IMR-90 (cell line): ENCODE data around the gene RIOK1. TPM values are rescaled to one million over a fixed set of nuclear protein-coding genes. Genes with fewer than 3 reads are reported as not detected.

ENCODE experiments used
- ATAC-seq: fragments of 200-7000 bp; cut with Tn5 transposase; 2 replicates; pipeline ENCODE4 v1.9.1; 2020; ENCODE audit warnings: low read depth, mild to moderate bottlenecking, moderate library complexity
- BruUV-seq: library from RNA; stranded (reverse); fragments of 400-500 nt; replicated peaks from 2 replicates; lab custom pipeline; 2021; lab: Mats Ljungman, UMichigan
- CTCF ChIA-PET: fragments of 300-600 bp; formaldehyde crosslinking; extraction: SDS; loops from one replicate; lab custom pipeline; 2021; ENCODE audit warnings: antibody characterized with exemption; lab: Yijun Ruan, JAX
- POLR2A ChIA-PET: fragments of 300-600 bp; sonication (Branson Sonifier 250); formaldehyde crosslinking; loops from one replicate; lab custom pipeline; 2022; ENCODE audit warnings: antibody characterized with exemption; ENCODE audit not compliant: unreplicated experiment; lab: Charles Lee
- DNase-seq: peaks from one replicate; pipeline ENCODE4 v3.0.0; 2013
- H2AFZ ChIP-seq: replicated peaks from 2 replicates; pipeline ENCODE3; 2013; ENCODE audit warnings: low read length, mild to moderate bottlenecking; ENCODE audit not compliant: poor library complexity
- H2AK5ac ChIP-seq: 2 replicates; pipeline ENCODE4 v1.6.1; 2013; ENCODE audit warnings: low read depth, low read length, inconsistent platforms
- H2AK9ac ChIP-seq: replicated peaks from 2 replicates; pipeline ENCODE3; 2013; ENCODE audit warnings: mild to moderate bottlenecking, low read depth, low read length, moderate library complexity; ENCODE audit not compliant: poor library complexity
- H2BK120ac ChIP-seq: 2 replicates; pipeline ENCODE4 v1.6.1; 2013; ENCODE audit warnings: low read depth, low read length, inconsistent platforms
- H2BK15ac ChIP-seq: 3 replicates; pipeline ENCODE4 v1.6.1; 2013; ENCODE audit warnings: low read depth, low read length, inconsistent platforms
- H2BK20ac ChIP-seq: 2 replicates; pipeline ENCODE4 v1.6.1; 2013; ENCODE audit warnings: low read depth, mild to moderate bottlenecking, inconsistent platforms, low read length, moderate library complexity
- H2BK5ac ChIP-seq: 2 replicates; pipeline ENCODE4 v1.6.1; 2013; ENCODE audit warnings: mild to moderate bottlenecking, low read depth, low read length, inconsistent platforms; ENCODE audit not compliant: poor library complexity, severe bottlenecking
- H3K14ac ChIP-seq: replicated peaks from 2 replicates; pipeline ENCODE4 v1.6.1; 2013; ENCODE audit warnings: low read depth, low read length, inconsistent platforms
- H3K18ac ChIP-seq: 2 replicates; pipeline ENCODE4 v1.6.1; 2013; ENCODE audit warnings: low read depth, low read length, control low read depth
- H3K23ac ChIP-seq: 2 replicates; pipeline ENCODE4 v1.6.1; 2013; ENCODE audit warnings: low read depth, low read length, inconsistent platforms
- H3K27ac ChIP-seq: 2 replicates; pipeline ENCODE4 v1.5.1; 2013; ENCODE audit warnings: mild to moderate bottlenecking, control low read depth, low read length; ENCODE audit not compliant: insufficient read depth
- H3K27me3 ChIP-seq: 2 replicates; pipeline ENCODE4 v1.6.1; 2013; ENCODE audit warnings: low read length; ENCODE audit not compliant: control insufficient read depth, insufficient read depth
- H3K36me3 ChIP-seq: 2 replicates; pipeline ENCODE4 v1.6.1; 2013; ENCODE audit warnings: low read length, mixed read lengths; ENCODE audit not compliant: control insufficient read depth, insufficient read depth
- H3K4ac ChIP-seq: 2 replicates; pipeline ENCODE4 v1.6.1; 2013; ENCODE audit warnings: low read depth, low read length, inconsistent platforms
- H3K4me1 ChIP-seq: 2 replicates; pipeline ENCODE4 v1.6.1; 2013; ENCODE audit warnings: low read length, mixed read lengths; ENCODE audit not compliant: control insufficient read depth, insufficient read depth
- H3K4me2 ChIP-seq: 2 replicates; pipeline ENCODE4 v1.6.1; 2013; ENCODE audit warnings: low read depth, mild to moderate bottlenecking, control low read depth, low read length, moderate library complexity
- H3K4me3 ChIP-seq: 2 replicates; pipeline ENCODE4 v1.5.1; 2013; ENCODE audit warnings: low read depth, mild to moderate bottlenecking, control low read depth, low read length, moderate library complexity; ENCODE audit not compliant: insufficient read depth
- H3K56ac ChIP-seq: 2 replicates; pipeline ENCODE4 v1.6.1; 2013; ENCODE audit warnings: low read length, inconsistent platforms; ENCODE audit not compliant: insufficient read depth; ENCODE audit errors: extremely low read depth
- H3K79me1 ChIP-seq, 2 experiments: 2 replicates each; pipeline ENCODE4 v1.6.1; 2013; ENCODE audit warnings: low read length in 2 of 2, inconsistent platforms in 1 of 2, low read depth in 1 of 2
- H3K9ac ChIP-seq: 2 replicates; pipeline ENCODE4 v1.6.1; 2013; ENCODE audit warnings: low read depth, low read length, control low read depth
- H3K9me1 ChIP-seq: 2 replicates; pipeline ENCODE4 v1.6.1; 2013; ENCODE audit warnings: low read length, inconsistent platforms; ENCODE audit not compliant: insufficient read depth
- H3K9me3 ChIP-seq: 2 replicates; pipeline ENCODE4 v1.6.1; 2013; ENCODE audit warnings: low read length; ENCODE audit not compliant: control insufficient read depth, insufficient read depth
- H4K20me1 ChIP-seq: 2 replicates; pipeline ENCODE4 v1.6.1; 2013; ENCODE audit warnings: low read length, inconsistent platforms; ENCODE audit not compliant: insufficient read depth
- H4K5ac ChIP-seq: 2 replicates; pipeline ENCODE4 v1.6.1; 2013; ENCODE audit warnings: mild to moderate bottlenecking, low read depth, low read length, control low read depth
- H4K8ac ChIP-seq, 2 experiments: 2 replicates each; pipeline ENCODE4 v1.6.1; 2013; ENCODE audit warnings: low read depth in 2 of 2, low read length in 2 of 2, control low read depth in 1 of 2, inconsistent platforms in 1 of 2
- H4K91ac ChIP-seq: 2 replicates; pipeline ENCODE4 v1.6.1; 2013; ENCODE audit warnings: low read depth, low read length, inconsistent platforms; ENCODE audit not compliant: insufficient read depth
- BHLHE40 ChIP-seq: fragments of 150-350 bp; IDR thresholded peaks from 2 replicates; pipeline ENCODE4 v1.6.1; 2016; ENCODE audit warnings: mild to moderate bottlenecking, low read depth, low read length
- CEBPB ChIP-seq: IDR thresholded peaks from 2 replicates; pipeline ENCODE4 v1.6.1; 2012; ENCODE audit warnings: low read depth, low read length, improper control_type of control experiment
- ELK1 ChIP-seq: fragments of 150-350 bp; IDR thresholded peaks from 2 replicates; pipeline ENCODE4 v1.6.1; 2016; ENCODE audit warnings: low read depth, mild to moderate bottlenecking, low read length, moderate library complexity, borderline replicate concordance
- FOS ChIP-seq: fragments of 150-350 bp; IDR thresholded peaks from 2 replicates; pipeline ENCODE4 v1.6.1; 2016; ENCODE audit warnings: low read depth, low read length
- MAZ ChIP-seq: IDR thresholded peaks from 2 replicates; pipeline ENCODE4 v1.6.1; 2012; ENCODE audit warnings: low read depth, mild to moderate bottlenecking, low read length, improper control_type of control experiment, moderate library complexity, borderline replicate concordance
- POLR2A ChIP-seq: IDR thresholded peaks from 2 replicates; pipeline ENCODE4 v1.6.1; 2012; ENCODE audit warnings: mild to moderate bottlenecking, low read depth, low read length
- RFX5 ChIP-seq: IDR thresholded peaks from 2 replicates; pipeline ENCODE4 v1.8.0; 2012; ENCODE audit warnings: low read depth, mild to moderate bottlenecking, low read length, moderate library complexity
- WGBS, 2 experiments: methylation state at CpG; one replicate each; pipeline versions ENCODE4 v1.1.5 to v1.1.7; 2013; ENCODE audit warnings: missing lambda C conversion rate in 2 of 2; ENCODE audit not compliant: insufficient read length in 1 of 2; ENCODE audit errors: extremely low coverage in 2 of 2; 5-methylcytosine and 5-hydroxymethylcytosine counted together
- dilution Hi-C: fragments of 300-500 bp; cut with HindIII; formaldehyde crosslinking; loops from one replicate; pipeline ENCODE4 v1.14.3; 2018; ENCODE audit warnings: low sequenced_read_pairs; ENCODE audit not compliant: unreplicated experiment
- in situ Hi-C: fragments of 300-500 bp; cut with MboI; formaldehyde crosslinking; loops from 3 replicates; pipeline ENCODE4 v1.14.3; 2019; ENCODE audit warnings: low sequenced_read_pairs, inconsistent platforms, mixed read lengths
- intact Hi-C: fragments of 100-400 bp; cut with micrococcal nuclease; formaldehyde crosslinking; loops from 2 replicates; pipeline ENCODE4 v1.10.0; 2022
- polyA plus RNA-seq, 3 experiments: library from polyadenylated mRNA; depleted of rRNA; stranded (reverse); fragments of >200 nt; gene quantifications; 2 replicates each; pipeline ENCODE4 v1.2.3, GENCODE V29; 2012; ENCODE audit warnings: low replicate concordance in 1 of 3
- total RNA-seq: library from RNA; depleted of rRNA; stranded (reverse); fragments of >200 nt; gene quantifications from 2 replicates; pipeline ENCODE4 v1.2.3, GENCODE V29; 2012

The RIOK1 gene
- total and polyA plus RNA-seq, 2 of the 4 experiments (the other 2 are of a cell fraction), result 17.0 to 17.8 TPM

- no peak overlapping the region for H3K4me2 ChIP-seq
- BruUV-seq, result no TSS peak
- no peak for TF ChIP-seq FOS
- no peak for TF ChIP-seq BHLHE40
- TF ChIP-seq ELK1, result no peak
- no peak for TF ChIP-seq MAZ
- no peak for TF ChIP-seq POLR2A
- TF ChIP-seq CEBPB, result no peak
- TF ChIP-seq RFX5, result no peak
- no peak overlapping the region for H4K91ac ChIP-seq
- H3K79me1 ChIP-seq, result no peaks in the 10 kb centered on the region
- WGBS, 2 experiments, result no CpG with 5 or more reads among the region's 3 CpGs
- H4K5ac ChIP-seq, result no peak overlapping the region
- peaks cover 4% of the 10 kb centered on the region for H3K4me1 ChIP-seq
- H2AFZ ChIP-seq, result no peak overlapping the region
- no peak overlapping the region for H3K4ac ChIP-seq
- H2BK15ac ChIP-seq, result no peak overlapping the region
- H2BK20ac ChIP-seq, result no peak overlapping the region
- H3K18ac ChIP-seq, result no peak overlapping the region
- no peak overlapping the region for H2BK5ac ChIP-seq
- H4K8ac ChIP-seq, result no peak overlapping the region
- no peak overlapping the region for H2BK120ac ChIP-seq
- H3K23ac ChIP-seq, result no peak overlapping the region
- dilution Hi-C loops (no loop called here), intact Hi-C loops (no loop called here), in situ Hi-C loops (no loop called here)
- no peaks in the 10 kb centered on the region for H3K9me3 ChIP-seq
- DNase-seq (no peak), ATAC-seq (no peak)
- no peak overlapping the region for H3K14ac ChIP-seq
- no peak overlapping the region for H2AK5ac ChIP-seq
- no peak overlapping the region for H3K9ac ChIP-seq
- H3K36me3 ChIP-seq, result no peaks in the 10 kb centered on the region
- ChIA-PET POLR2A (no interaction called here), CTCF (no interaction called here)
- H3K27ac ChIP-seq, result no peak overlapping the region
- no peak overlapping the region for H3K56ac ChIP-seq
- H4K20me1 ChIP-seq, result no peaks in the 10 kb centered on the region
- H2AK9ac ChIP-seq, result no peak overlapping the region
- no peaks in the 10 kb centered on the region for H3K9me1 ChIP-seq
- H3K27me3 ChIP-seq, result no peaks in the 10 kb centered on the region
- no peak overlapping the region for H3K4me3 ChIP-seq
These were observed 48.4 kb downstream of the RIOK1 start for GRCh38 chr6:7438011-7438410.
